B cell (primary cell): ENCODE measurements around the gene LDB1. TPM values are rescaled to one million over a fixed set of nuclear protein-coding genes. Genes with fewer than 3 reads are reported as not detected.

ENCODE experiments used
- ATAC-seq: fragments of 200-7000 bp; cut with Tn5 transposase; one replicate; pipeline ENCODE4 v1.10.0; 2021; ENCODE audit warnings: low read depth, mild to moderate bottlenecking, moderate number of reproducible peaks, moderate library complexity
- CTCF ChIA-PET: fragments of 350-600 bp; sonication (Branson Sonifier 250); formaldehyde crosslinking; loops from one replicate; lab custom pipeline; 2021; ENCODE audit warnings: antibody characterized with exemption, inconsistent platforms; lab: Charles Lee
- POLR2A ChIA-PET: fragments of 350-600 bp; sonication (Branson Sonifier 250); formaldehyde crosslinking; loops from one replicate; lab custom pipeline; 2021; ENCODE audit warnings: antibody characterized with exemption; lab: Charles Lee
- DNase-seq: peaks from one replicate; pipeline ENCODE4 v3.0.0; 2013
- H2AFZ ChIP-seq: 2 replicates; pipeline ENCODE4 v1.6.1; 2012; ENCODE audit warnings: mild to moderate bottlenecking, low read depth, low read length; ENCODE audit not compliant: insufficient read depth, poor library complexity, severe bottlenecking
- H3K27ac ChIP-seq, 2 donors: 1 replicate in 1 of 2; 2 replicates in 1 of 2; pipeline ENCODE4 v1.5.1; 2012 to 2013; ENCODE audit warnings: low read length in 2 of 2, mild to moderate bottlenecking in 2 of 2, moderate library complexity in 1 of 2
- H3K27me3 ChIP-seq, 4 experiments: fragments of 200-600 bp in 1 of 4; sonication (generic) in 1 of 4; replicated peaks in 1 of 4; 1 replicate in 2 of 4; 2 replicates in 2 of 4; pipeline versions ENCODE4 v1.6.1 to v1.7.0; 2013 to 2016; ENCODE audit warnings: low read length in 3 of 4, mild to moderate bottlenecking in 2 of 4, mixed read lengths in 1 of 4, moderate library complexity in 1 of 4; ENCODE audit not compliant: insufficient read depth in 4 of 4, control insufficient read depth in 3 of 4; ENCODE audit errors: control extremely low read depth in 1 of 4
- H3K36me3 ChIP-seq, 2 experiments: replicated peaks in 1 of 2; 1 replicate in 1 of 2; 2 replicates in 1 of 2; pipeline versions ENCODE4 v1.6.1 to v1.7.1; 2013; ENCODE audit warnings: low read length in 1 of 2; ENCODE audit not compliant: insufficient read depth in 2 of 2, control insufficient read depth in 1 of 2; ENCODE audit errors: control extremely low read depth in 1 of 2, extremely low read depth in 1 of 2
- H3K4me1 ChIP-seq, 2 donors: fragments of 200-600 bp in 1 of 2; sonication (generic) in 1 of 2; 1 replicate in 1 of 2; 2 replicates in 1 of 2; pipeline versions ENCODE4 v1.5.1 to v1.6.1; 2013 to 2017; ENCODE audit warnings: low read length in 2 of 2; ENCODE audit not compliant: control insufficient read depth in 2 of 2, insufficient read depth in 2 of 2
- H3K4me2 ChIP-seq: replicated peaks from 2 replicates; pipeline ENCODE3; 2012; ENCODE audit warnings: mild to moderate bottlenecking, low read depth, low read length; ENCODE audit not compliant: poor library complexity, severe bottlenecking
- H3K4me3 ChIP-seq, 5 experiments: fragments of 200-600 bp in 1 of 5; sonication (generic) in 1 of 5; 1 replicate in 3 of 5; 2 replicates in 2 of 5; pipeline versions ENCODE4 v1.5.1 to v1.7.0; 2011 to 2016; ENCODE audit warnings: low read length in 4 of 5, mild to moderate bottlenecking in 4 of 5, low read depth in 2 of 5, control low read depth in 1 of 5, moderate library complexity in 1 of 5; ENCODE audit not compliant: insufficient read depth in 1 of 5; ENCODE audit errors: control extremely low read depth in 1 of 5, extremely low read depth in 1 of 5
- H3K79me2 ChIP-seq: fragments of 200-600 bp; sonication (generic); one replicate; pipeline ENCODE4 v1.6.0; 2016; ENCODE audit warnings: low read length; ENCODE audit not compliant: control insufficient read depth, insufficient read depth
- H3K9ac ChIP-seq: fragments of 200-600 bp; sonication (generic); 2 replicates; pipeline ENCODE4 v1.6.1; 2017; ENCODE audit warnings: mild to moderate bottlenecking, low read length, moderate library complexity
- H3K9me3 ChIP-seq, 3 donors: one replicate each; pipeline versions ENCODE4 v1.6.1 to v1.7.1; 2013; ENCODE audit warnings: low read length in 2 of 3; ENCODE audit not compliant: control insufficient read depth in 2 of 3, insufficient read depth in 1 of 3; ENCODE audit errors: control extremely low read depth in 1 of 3
- H4K20me1 ChIP-seq: 2 replicates; pipeline ENCODE4 v1.6.0; 2012; ENCODE audit warnings: mild to moderate bottlenecking, low read length; ENCODE audit not compliant: insufficient read depth, control insufficient read depth, poor library complexity, severe bottlenecking
- H3K27ac Mint-ChIP-seq: one replicate; pipeline ENCODE4 v1.8.0; 2021; ENCODE audit warnings: mixed read lengths
- H3K27me3 Mint-ChIP-seq: one replicate; pipeline ENCODE4 v1.8.0; 2021; ENCODE audit warnings: mixed read lengths
- H3K4me1 Mint-ChIP-seq: one replicate; pipeline ENCODE4 v1.8.0; 2021; ENCODE audit warnings: mixed read lengths
- H3K4me3 Mint-ChIP-seq: one replicate; pipeline ENCODE4 v1.8.0; 2021; ENCODE audit warnings: mixed read lengths
- H3K9me3 Mint-ChIP-seq: one replicate; pipeline ENCODE4 v1.8.0; 2022; ENCODE audit warnings: mixed read lengths; ENCODE audit not compliant: insufficient read depth
- EZH2 ChIP-seq: IDR thresholded peaks from 2 replicates; pipeline ENCODE4 v1.6.1; 2012; ENCODE audit warnings: borderline replicate concordance, low read depth, mild to moderate bottlenecking, moderate library complexity, low read length; ENCODE audit not compliant: insufficient read depth, poor library complexity, severe bottlenecking
- WGBS: methylation state at CpG from one replicate; pipeline ENCODE4 v1.1.5; 2013; ENCODE audit warnings: missing lambda C conversion rate; ENCODE audit not compliant: insufficient coverage; 5-methylcytosine and 5-hydroxymethylcytosine counted together
- intact Hi-C: fragments of 100-400 bp; cut with micrococcal nuclease; formaldehyde crosslinking; loops from one replicate; pipeline ENCODE4 v1.10.0; 2022
- polyA plus RNA-seq: library from polyadenylated mRNA; depleted of rRNA; stranded (reverse); fragments of >200 nt; gene quantifications from 2 replicates; pipeline ENCODE4 v1.2.3, GENCODE V29; 2012
- total RNA-seq, 2 donors: library from RNA; stranded (reverse); fragments of 120-200 nt in 1 of 2; gene quantifications; 1 replicate in 1 of 2; 2 replicates in 1 of 2; pipeline versions ENCODE4 v1.2.3 to v1.2.4, GENCODE V29; 2013 to 2022
- TF ChIP-seq, protein P1 (sequence below): fragments of 200-600 bp; IDR thresholded peaks from one replicate; pipeline ENCODE4 v1.8.0; 2022; ENCODE audit warnings: antibody characterized with exemption, mild to moderate bottlenecking

Gene LDB1
- total and polyA plus RNA-seq, 2 donors (not counting 1 experiment from before 2014, with no cell fraction given): 114 to 139 TPM

DNA sequence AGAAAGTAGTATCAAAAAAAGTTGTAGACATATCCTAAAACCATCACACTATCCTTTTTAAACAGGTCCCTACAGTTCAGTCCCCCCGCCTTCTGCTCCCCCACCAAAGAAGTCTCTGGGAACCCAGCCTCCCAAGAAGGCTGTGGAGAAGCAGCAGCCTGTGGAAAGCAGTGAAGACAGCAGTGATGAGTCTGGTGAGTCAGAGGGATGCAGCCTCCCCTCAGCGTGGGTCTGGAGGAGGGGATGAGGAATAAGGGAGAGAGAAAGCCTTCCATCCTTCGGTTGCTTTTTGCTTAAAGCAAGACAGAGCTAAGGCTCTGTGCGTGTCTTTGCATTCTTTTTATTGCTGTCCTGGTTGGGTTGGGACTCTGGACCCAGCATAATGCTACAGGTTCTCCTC, 39.7 kb upstream of the LDB1 start:
- POLR2A ChIA-PET: no interaction called here
- no peaks in the 10 kb centered on the region for H3K27me3 ChIP-seq
- no peaks in the 10 kb centered on the region for H3K9me3 Mint-ChIP-seq
- intact Hi-C loops: no loop called here
- H3K4me1 Mint-ChIP-seq: peaks cover 5% of the 10 kb centered on the region
- no peak for TF ChIP-seq EZH2
- TF ChIP-seq, protein P1, sequence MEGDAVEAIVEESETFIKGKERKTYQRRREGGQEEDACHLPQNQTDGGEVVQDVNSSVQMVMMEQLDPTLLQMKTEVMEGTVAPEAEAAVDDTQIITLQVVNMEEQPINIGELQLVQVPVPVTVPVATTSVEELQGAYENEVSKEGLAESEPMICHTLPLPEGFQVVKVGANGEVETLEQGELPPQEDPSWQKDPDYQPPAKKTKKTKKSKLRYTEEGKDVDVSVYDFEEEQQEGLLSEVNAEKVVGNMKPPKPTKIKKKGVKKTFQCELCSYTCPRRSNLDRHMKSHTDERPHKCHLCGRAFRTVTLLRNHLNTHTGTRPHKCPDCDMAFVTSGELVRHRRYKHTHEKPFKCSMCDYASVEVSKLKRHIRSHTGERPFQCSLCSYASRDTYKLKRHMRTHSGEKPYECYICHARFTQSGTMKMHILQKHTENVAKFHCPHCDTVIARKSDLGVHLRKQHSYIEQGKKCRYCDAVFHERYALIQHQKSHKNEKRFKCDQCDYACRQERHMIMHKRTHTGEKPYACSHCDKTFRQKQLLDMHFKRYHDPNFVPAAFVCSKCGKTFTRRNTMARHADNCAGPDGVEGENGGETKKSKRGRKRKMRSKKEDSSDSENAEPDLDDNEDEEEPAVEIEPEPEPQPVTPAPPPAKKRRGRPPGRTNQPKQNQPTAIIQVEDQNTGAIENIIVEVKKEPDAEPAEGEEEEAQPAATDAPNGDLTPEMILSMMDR: no peak
- H3K4me3 Mint-ChIP-seq: no peak overlapping the region
- H3K4me3 ChIP-seq: no peak overlapping the region
- DNase-seq (no peak), ATAC-seq (no peak)
- H3K27me3 Mint-ChIP-seq: no peaks in the 10 kb centered on the region
- CTCF ChIA-PET: interaction anchor here (1.3 to 2.3 kb wide), 2 partner anchors 10 to 28 kb away, joined by 3 to 23 read pairs; no protein-coding TSS in a partner anchor
- no peaks in the 10 kb centered on the region for H3K9me3 ChIP-seq
- peaks cover 9 to 81% of the 10 kb centered on the region in 2 experiments for H3K36me3 ChIP-seq
- no peak overlapping the region for H3K4me2 ChIP-seq
- peaks cover 40% of the 10 kb centered on the region for H3K79me2 ChIP-seq
- H3K4me1 ChIP-seq: no peaks in the 10 kb centered on the region
- no peak overlapping the region for H2AFZ ChIP-seq
- H3K27ac ChIP-seq: no peak overlapping the region
- 100% methylated on average over 2 of the region's 4 CpGs for WGBS
- H4K20me1 ChIP-seq: peaks cover 31% of the 10 kb centered on the region
- H3K9ac ChIP-seq: no peak overlapping the region
- H3K27ac Mint-ChIP-seq: no peak overlapping the region

DNA sequence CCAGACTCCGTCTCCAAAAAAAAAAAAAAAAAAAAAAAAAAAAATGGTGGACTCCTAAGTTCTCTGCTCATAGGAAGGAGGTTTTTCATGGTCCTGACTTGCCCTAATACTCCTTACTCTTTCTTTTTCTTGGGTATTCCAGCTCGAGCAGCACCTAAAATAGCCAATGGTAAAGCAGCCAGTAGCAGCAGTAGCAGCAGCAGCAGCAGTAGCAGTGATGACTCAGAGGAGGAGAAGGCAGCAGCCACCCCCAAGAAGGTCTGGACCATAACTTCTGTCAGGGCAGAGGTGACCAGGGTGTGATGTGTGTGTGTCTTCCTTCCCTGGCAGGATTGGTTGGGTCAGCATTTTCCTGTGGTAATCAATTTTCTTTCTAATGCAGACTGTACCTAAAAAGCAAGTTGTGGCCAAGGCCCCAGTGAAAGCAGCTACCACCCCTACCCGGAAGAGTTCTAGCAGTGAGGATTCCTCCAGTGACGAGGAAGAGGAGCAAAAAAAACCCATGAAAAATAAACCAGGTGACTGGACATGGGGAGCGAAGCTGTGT, 39.0 kb upstream of the LDB1 start:
- intact Hi-C loops: no loop called here
- no peak for TF ChIP-seq EZH2
- TF ChIP-seq, protein P1: no peak
- DNase-seq: no peak
- ChIA-PET POLR2A (no interaction called here), CTCF (interaction anchor here (2.3 kb wide), 1 partner anchor 11 kb away, joined by 23 read pairs; no protein-coding TSS in a partner anchor)
- H3K36me3 ChIP-seq: peaks cover 9 to 80% of the 10 kb centered on the region in 2 experiments
- Mint-ChIP-seq H3K9me3 (no peaks in the 10 kb centered on the region), H3K4me1 (peaks cover 10% of the 10 kb centered on the region), H3K27ac (no peak overlapping the region), H3K27me3 (no peaks in the 10 kb centered on the region), H3K4me3 (no peak overlapping the region)
- no peaks in the 10 kb centered on the region for H3K9me3 ChIP-seq
- H3K27ac ChIP-seq: no peak overlapping the region
- no peak overlapping the region for H2AFZ ChIP-seq
- peaks cover 38% of the 10 kb centered on the region for H4K20me1 ChIP-seq
- no peak overlapping the region for H3K4me2 ChIP-seq
- no peak overlapping the region for H3K4me3 ChIP-seq
- no peaks in the 10 kb centered on the region for H3K4me1 ChIP-seq
- H3K9ac ChIP-seq: no peak overlapping the region
- H3K27me3 ChIP-seq: no peaks in the 10 kb centered on the region
- 97% methylated on average over 3 of the region's 5 CpGs for WGBS
- ATAC-seq: no peak
- H3K79me2 ChIP-seq: peaks cover 48% of the 10 kb centered on the region
